ENCODE results near the gene EEPD1.

- TF ChIP-seq FOXA1 (IDR thresholded peaks at IDR 0.05): no peak
- no peak for TF ChIP-seq CTCF (IDR thresholded peaks at IDR 0.05; ENCODE audit: low read depth, low read length, missing input control)
- TF ChIP-seq RXRA (IDR thresholded peaks at IDR 0.05): no peak
- no peak for TF ChIP-seq MAX (IDR thresholded peaks at IDR 0.05)
- TF ChIP-seq TAF1 (conservative IDR thresholded peaks at IDR 0.05): no peak
- no peak for TF ChIP-seq ZBTB33 (IDR thresholded peaks at IDR 0.05)
- TF ChIP-seq REST (IDR thresholded peaks at IDR 0.05): no peak
- no peak for TF ChIP-seq YY1 (IDR thresholded peaks at IDR 0.05)
- TF ChIP-seq SP1 (IDR thresholded peaks at IDR 0.05): no peak
- TF ChIP-seq NR2F2 (IDR thresholded peaks at IDR 0.05): no peak
- no peak for TF ChIP-seq GABPA (IDR thresholded peaks at IDR 0.05 in 1 of 2, conservative IDR thresholded peaks at IDR 0.05 in 1 of 2)
- TF ChIP-seq EGR1 (IDR thresholded peaks at IDR 0.05; ENCODE audit: low read depth in 2 of 2): no peak
- no peak for TF ChIP-seq HNF4A (conservative IDR thresholded peaks at IDR 0.05)
- no peak for TF ChIP-seq JUND (IDR thresholded peaks at IDR 0.05)
Observed at GRCh38 chr7:36275735-36276284, 122.8 kb downstream of the EEPD1 start.

Data from liver (tissue), 3 donors.